HG03378 (cell line): ENCODE data around the gene VWA8.
"Not testable (repeated sequence)": the region's sequence is repeated elsewhere in the genome, so short reads cannot be mapped to it uniquely, and the experiment has no call there.

Source experiments
- ATAC-seq: cut with Tn5 transposase; IDR thresholded peaks from one replicate; pipeline ENCODE4 v1.9.1; 2021; ENCODE audit warnings: mild to moderate bottlenecking, moderate library complexity; ENCODE audit not compliant: unreplicated experiment

Gene VWA8

DNA sequence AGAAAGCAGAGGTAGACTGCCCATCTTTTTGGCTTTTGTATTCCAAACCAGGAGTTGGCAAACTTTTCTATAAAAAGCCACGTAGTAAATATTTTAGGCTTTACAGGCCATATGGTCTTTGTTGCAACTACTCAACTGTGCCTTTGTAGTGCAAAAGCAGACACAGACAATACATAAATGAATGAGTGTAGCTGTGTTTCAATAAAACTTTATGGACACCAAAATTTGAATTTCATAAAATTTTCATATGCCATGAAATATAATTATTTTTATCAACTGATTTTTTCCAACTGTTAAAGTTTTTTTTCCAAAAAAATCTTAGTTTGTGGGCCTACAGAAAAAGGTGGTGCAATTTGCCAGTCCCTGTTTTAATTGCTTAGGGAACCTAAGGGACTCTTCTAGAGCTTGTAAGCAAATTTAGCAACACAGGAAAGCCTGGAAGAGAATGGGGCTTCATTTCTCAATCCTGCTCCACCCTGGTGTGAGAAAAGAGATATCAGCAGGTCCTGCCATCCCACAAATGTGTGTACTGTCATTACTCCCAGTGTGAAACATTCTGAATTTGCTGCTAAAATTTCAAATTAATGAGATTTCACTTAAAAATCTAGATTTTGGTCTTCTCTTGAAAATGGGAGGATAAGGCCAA lies 309.4 kb downstream of the VWA8 start:
- ATAC-seq: no peak

DNA sequence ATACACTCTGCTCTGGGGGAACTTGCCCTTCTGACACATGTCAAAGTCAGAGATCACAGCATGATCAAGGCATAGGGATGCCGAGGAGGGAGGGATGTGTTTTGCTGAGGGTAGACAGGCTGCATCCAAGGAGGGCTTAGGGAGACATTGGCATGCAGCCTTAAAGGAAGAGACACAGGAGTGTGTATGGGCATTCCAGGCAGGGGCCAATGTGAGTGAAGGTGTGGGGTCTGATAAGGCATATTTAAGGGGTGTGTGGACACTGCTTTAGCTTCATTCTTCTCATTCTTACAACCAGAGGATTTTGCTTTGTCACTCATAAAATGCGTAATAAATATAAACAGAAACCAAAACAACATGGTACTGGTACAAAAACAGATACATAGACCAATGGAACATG lies 310.2 kb downstream of the VWA8 start:
- no peak for ATAC-seq

DNA sequence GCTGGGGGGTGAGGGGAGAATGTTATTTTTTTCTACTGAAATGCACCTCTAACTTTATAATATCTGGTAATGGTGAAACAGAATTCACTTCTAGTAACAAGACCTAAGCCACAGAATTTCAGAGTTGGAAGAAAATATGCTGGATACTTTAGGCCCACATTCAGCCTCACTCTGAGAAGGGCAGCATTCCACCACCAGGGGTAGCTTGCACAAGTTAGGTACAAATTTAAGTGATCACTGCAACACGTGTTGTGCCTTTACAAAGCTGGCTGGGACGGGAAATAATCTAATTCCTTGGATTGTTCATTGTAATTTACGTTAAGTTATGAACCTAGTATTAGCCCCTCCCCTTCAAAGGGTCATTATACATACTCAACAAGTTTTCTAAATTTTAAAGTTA lies 311.2 kb downstream of the VWA8 start:
- no peak for ATAC-seq

DNA sequence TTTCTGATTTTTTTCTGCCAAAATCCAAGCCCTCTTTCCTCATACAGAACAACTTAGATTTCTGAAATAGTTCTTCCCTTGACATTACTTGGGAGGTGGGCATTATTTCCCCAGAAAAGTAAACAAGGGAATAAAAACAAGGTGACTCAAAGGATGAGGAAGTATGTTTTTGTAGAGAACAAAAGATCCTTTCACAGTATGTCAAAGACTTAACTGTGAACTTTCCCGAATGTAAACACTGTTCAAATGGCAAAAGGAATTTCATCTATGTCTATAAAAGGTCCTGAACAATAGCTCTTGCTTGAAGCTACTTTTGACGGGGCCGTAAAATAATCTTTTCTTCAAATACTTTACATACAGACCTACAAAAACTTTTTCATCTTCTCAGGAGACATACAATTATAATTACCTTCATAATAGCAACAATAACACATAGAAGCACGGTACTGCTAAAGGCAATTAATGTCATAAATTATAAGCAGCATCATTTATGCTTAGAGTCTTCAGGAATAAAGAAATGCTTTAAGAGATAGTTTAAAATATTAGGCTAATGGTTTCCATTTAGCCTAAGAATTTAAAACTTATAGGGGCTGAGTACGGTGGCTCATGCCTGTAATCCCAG lies 312.5 kb downstream of the VWA8 start:
- ATAC-seq: no peak

DNA sequence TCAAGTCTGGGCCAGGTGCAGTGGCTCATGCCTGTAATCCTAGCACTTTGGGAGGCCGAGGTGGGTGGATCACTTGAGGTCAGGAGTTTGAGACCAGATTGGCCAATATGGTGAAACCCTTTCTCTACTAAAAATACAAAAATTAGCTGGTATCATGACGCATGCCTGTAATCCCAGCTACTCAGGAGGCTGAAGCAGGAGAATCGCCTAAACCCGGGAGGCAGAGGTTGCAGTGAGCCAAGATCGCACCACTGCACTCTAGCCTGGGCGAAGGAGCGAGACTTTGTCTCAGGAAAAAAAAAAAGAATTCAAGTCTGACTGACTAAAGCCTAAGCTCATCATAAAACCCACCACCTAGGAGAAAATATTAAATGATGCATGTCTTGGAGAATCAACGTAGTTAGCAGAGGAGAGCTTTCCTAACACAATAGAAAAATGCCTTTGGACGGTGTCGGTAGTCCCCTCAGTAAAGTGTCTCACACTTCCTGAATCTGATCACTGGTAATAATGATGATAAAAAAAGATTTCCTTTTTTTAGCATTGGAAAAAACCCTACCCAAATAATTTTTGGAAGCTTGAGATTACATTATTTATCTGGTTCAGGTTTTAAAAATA lies 313.1 kb downstream of the VWA8 start:
- not testable (repeated sequence) for ATAC-seq

DNA sequence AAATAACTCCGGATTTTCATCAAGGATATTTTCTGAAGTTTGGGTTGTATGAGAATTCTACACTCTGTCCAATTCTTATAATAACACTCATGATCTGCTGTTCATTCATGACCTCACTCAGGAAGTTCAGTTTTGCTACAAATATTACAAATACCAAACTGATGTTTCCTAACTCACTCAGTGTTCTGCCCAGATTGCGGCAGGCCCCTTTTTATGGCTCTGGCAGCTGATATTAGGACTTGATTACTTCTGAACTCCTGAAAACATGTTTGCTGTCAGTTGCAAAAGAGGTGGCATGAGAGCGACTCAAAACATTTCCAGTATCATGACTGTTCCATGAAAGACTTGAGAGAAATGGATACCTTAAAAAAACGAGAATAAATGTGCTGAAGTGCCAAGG lies 315.6 kb downstream of the VWA8 start:
- ATAC-seq: no peak

DNA sequence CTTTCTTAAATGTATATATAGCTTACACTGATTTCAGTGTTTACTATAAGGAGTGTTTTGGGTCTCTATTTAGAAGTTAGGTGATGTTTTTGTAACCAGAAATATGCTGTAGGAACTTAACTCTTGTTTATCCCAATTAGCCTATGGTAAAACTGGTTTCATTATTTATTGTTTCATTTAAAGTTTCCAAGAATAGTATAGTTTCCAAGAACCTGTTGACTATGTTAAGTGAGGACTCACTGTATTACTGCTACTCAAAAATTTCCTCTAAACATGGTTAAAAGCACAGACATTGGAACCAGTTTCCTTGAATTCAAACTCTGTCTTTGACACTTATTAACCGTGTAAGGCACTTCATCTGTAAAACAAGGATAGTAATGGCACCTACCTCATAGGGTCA lies 316.2 kb downstream of the VWA8 start:
- ATAC-seq: no peak

DNA sequence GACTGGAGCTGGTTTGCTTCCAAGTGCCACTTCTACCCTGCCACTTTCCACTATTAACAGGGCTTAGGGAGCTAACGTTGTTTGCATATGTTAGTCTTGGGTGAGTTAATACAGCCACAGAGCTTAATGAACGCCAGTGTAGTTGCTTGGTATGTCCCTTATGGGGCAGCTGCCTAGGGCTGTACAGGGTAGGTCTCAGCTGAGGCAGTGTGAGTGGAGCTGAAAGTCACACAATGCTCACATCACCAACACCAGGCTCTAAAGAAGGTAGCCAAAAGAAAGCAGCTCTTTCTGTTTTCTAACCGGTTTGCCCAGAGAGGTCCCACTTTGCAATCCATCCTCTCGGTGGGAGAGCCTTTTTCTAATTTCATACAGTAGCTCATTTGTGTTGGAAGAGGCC lies 317.4 kb downstream of the VWA8 start:
- ATAC-seq: no peak

DNA sequence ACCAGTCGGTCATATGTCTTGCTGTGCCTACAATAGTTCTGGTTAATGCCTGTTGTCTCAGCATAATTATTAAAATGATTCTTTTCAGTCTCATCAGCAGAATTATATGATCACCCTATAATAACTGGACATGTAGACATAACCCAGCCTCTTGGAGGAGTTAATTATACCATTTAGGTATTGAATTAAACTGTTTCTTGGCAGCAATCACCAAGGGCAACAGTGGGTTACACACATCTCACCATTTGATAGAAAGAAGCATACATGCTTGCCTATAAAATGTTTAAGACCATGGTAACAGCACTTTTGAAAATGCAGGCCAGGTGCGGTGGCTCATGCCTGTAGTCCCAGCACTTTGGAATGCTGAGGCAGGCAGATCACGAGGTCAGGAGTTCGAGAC lies 318.9 kb downstream of the VWA8 start:
- ATAC-seq: no peak

DNA sequence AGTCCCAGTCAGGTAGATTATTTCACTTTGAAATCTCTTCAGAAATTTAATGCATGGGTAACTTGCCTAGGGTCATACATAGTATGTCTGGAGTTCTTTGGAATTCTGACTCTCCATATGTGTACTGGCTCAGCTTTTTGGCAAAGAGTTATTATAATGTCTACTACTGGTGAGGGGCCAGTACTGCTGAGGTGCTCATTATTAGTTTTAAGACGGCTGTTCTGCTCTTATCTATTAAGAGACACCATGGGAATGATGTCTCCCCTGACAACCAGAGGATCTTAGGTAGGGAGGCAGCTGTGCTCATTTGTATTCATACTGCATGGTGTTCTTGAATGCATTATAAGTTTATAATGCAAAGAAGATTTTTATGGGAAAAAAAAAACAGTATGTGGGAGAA lies 319.5 kb downstream of the VWA8 start:
- ATAC-seq: no peak

DNA sequence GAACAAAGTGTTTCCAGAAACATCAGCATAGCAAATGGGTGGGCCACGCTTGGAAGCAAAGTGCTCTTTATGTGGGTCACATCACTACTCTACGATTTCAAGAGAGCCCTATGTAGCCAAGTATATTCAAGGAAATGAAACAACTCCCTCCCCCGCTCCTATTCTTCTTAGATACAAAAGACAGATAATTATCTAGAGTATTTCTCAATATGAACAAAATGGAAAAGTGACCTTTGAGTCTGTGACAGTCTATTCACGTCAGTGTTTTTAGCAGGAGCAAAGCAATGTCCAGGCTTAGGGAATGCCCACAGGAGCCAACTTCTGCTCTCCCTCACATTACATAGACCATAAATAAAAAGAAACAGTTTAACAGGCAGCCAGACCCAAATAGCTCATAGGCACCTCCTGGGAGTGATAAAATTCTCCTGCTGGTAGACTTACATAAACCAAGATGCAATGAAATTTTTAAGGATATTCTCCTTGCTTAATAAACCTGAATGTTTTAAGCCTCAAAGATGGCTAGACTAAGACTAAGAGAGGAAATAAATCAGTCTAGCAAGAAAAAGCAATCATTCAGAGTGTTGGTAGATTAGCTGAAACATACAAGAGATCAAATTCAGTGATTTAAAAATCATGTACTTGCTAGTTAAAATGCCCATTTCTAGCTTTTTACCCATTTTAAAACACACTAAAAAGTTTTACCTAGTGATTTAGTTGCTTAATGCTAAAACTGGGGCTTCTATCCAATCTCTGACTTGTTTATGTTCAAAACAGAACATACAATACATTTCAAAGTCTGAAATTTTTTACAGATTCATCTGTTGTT lies 320.7 kb downstream of the VWA8 start:
- ATAC-seq: no peak

DNA sequence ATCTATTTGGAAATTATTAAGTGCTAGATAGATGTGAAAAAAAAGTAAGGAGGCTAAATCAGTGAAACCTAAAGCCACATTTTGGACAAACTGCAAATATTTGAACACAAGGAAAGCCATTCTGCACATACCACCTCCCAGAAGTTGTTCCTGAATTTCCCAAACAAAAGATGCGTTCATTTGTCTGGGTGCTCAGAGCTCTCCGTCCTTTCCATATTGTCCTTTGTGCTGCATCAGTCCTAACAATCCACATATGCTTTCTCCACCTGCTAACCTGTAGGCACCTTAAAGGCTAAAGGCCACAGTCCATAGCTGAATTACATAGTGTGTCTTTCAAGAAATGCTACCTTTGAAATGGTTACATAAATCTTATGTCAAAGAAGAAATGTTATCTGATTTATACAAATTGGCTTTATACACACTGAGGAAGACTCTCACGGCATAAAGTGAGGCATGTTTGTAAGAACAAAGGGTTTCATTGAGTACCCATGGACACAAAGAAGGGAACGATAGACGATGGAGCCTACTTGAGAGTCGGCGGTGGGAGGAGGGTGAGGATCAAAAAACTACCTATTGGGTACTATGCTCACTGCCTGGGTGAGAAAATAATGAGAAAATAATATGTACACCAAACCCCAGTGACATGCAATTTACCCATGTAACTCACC lies 321.5 kb downstream of the VWA8 start:
- ATAC-seq: no peak

DNA sequence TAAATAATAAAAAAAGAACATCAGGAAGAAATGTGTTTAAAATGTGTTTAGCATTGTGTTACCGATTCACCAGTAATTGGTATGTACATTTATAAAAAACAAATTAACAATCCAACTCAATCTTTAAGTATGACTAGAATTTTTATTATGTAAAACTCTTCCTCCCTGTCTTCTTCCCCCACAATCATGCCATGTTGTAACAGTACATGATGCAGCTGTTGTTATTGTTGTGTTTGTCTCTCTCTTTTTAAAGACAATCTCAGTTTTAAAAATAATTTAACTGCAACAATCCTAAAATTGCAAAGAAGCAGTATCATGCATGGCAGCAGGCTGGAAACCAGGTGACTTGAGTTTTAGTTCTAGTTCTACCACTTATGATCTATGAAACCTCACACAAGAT lies 323.3 kb downstream of the VWA8 start:
- no peak for ATAC-seq

DNA sequence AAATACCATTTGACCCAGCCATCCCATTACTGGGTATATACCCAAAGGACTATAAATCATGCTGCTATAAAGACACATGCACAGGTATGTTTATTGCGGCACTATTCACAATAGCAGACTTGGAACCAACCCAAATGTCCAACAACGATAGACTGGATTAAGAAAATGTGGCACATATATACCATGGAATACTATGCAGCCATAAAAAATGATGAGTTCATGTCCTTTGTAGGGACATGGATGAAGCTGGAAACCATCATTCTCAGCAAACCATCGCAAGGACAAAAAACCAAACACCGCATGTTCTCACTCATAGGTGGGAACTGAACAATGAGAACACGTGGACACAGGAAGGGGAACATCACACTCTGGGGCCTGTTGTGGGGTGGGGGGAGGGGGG lies 323.9 kb downstream of the VWA8 start:
- not testable (repeated sequence) for ATAC-seq

DNA sequence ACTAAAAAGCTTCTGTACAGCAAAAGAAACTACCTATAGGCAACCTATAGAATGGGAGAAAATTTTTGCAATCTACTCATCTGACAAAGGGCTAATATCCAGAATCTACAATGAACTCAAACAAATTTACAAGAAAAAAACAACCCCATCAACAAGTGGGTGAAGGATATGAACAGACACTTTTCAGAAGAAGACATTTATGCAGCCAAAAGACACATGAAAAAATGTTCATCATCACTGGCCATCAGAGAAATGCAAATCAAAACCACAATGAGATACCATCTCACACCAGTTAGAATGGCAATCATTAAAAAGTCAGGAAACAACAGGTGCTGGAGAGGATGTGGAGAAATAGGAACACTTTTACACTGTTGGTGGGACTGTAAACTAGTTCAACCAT lies 324.3 kb downstream of the VWA8 start:
- ATAC-seq: not testable (repeated sequence)

DNA sequence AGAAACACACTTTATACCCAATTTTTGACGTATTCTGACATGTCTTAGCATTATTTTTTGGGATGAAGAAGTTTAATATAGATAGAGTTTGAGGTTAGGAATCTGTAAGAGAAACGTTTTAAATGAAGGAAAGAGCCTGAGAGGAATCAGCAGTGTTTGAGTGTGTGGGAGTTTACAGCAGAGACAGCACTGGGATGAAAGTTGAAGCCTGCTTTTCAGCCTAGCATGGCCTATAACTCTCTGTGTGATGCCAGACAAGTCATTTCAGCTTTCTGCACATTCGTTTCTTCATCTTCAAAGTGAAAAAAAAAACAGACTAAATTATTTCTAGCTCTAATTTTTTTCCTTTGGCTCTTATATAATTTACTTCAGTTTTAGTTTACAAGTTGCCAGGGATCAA lies 326.5 kb downstream of the VWA8 start:
- no peak for ATAC-seq

DNA sequence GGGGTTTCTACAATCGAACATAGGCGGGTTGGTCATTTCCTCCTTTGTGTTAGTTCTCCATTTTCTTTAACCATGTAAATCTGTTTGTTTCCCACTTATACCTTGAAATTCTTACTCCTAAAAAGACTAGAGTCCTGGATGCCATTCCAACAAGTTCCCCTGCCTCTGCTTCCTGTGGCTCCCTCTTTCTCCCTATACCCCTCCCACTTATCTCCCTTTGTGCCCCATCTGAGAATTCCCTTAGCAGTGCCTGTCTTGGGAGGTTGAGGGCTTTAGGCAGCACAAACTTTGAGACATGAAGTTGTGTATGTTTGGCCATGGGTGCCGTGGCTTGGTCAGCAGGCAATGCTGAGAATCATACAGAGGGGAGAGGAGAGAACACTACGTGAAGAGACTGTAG lies 327.1 kb downstream of the VWA8 start:
- no peak for ATAC-seq

DNA sequence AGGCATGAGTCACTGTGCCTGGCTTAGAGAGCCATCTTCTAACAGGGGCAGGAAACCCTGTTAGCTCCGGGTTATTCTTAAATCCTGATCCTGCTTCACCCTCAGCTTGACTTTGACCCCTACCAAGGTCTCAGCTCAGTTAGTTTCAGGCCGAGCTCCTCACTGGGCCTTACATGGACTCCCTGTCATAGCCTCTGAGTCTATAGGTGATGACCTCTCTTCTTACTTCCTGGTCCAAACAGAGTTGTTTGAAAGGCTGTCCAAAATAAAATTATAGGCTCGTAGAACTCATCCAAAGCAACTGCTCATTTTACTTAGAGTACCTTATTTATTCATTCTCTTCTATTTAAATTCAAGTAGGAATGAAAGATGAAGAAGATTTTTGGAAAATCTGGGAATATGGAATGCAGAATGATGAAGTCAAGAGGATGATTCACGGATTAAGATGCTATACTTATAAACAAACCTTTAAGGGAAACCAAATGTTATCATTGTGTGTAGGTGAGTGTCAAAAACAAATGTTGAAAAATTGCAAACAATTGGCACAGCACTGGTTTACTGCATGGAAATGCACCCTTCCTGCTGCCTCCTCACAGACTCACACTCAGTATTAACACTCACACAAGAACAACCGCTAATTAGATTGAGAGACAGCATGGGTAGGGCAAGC lies 329.5 kb downstream of the VWA8 start:
- no peak for ATAC-seq

DNA sequence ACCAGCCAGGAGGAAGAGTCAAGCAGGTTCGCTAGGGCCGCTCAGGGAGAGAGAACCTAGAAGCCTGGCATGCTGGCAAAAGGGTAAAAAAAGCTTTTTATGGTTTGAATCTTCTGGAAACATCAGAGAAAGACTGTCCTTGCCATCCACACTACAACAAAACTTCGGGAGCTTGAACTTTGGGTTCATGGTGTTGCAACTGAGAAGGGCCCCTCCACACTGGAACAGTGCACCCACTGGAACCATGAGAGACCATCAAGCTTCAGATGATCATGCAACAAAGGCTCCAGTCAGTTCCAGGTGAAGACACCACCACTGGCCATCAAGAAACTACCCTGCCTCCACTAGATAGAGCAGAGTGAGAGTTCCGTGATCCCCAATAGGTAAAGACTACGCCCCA lies 333.5 kb downstream of the VWA8 start:
- no peak for ATAC-seq

DNA sequence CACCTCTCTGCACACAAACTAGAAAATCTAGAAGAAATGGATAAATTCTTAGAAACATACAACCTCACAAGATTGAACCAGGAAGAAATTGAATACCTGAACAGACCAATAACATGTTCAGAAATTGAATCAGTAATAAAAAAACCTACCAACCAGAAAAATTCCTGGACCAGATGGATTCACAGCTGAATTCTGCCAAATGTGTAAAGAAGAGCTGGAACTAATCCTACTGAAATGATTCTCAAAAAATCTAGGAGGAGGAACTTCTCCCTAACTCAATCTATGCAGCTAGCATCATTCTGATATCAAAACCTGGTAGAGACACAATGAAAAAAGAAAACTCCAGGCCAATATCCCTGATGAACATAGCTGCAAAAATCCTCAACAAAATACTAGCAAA lies 336.9 kb downstream of the VWA8 start:
- ATAC-seq: no peak
